GM21825 (cell line): ENCODE results near the gene SPTBN2.

ENCODE experiments used
- ATAC-seq: cut with Tn5 transposase; IDR thresholded peaks from one replicate; pipeline ENCODE4 v1.9.1; 2021; ENCODE audit warnings: mild to moderate bottlenecking, moderate library complexity; ENCODE audit not compliant: unreplicated experiment

SPTBN2 gene

DNA sequence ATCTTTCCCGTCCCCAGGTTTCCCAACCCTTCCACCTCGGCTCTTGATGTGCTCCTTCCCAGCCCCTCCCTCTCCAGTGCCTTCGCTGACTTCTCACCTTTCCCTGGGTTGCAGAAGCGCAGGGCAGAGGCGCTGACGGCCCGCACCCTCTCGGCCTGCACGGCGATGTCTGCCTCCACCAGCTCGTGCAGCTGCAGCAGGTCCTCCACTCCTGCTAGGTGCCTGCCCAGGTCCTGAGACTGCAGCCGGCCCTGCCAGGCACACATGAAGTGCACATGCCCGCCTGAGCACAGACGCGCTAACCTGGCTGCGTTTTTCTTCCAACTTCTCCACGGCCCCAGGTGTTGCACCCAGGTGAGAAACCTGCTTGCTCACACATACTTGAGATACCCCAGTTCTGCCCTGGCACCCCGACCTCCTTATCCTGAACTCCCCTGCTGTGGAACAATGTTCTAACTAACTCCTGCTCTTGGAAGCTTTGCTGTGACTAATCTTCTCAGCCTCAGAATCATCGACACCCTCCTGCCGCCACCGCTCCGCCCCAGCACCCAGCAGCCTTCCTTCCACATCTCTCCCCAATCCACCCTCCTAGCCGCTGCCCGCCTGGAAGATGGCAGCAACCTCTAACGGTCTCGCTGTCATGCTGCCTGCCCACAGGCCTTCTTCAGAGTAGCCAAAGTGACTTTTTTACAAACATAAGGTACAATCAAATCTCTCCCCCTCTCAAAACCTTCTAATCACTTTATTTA, 23.3 kb downstream of the SPTBN2 start:
- no peak for ATAC-seq

DNA sequence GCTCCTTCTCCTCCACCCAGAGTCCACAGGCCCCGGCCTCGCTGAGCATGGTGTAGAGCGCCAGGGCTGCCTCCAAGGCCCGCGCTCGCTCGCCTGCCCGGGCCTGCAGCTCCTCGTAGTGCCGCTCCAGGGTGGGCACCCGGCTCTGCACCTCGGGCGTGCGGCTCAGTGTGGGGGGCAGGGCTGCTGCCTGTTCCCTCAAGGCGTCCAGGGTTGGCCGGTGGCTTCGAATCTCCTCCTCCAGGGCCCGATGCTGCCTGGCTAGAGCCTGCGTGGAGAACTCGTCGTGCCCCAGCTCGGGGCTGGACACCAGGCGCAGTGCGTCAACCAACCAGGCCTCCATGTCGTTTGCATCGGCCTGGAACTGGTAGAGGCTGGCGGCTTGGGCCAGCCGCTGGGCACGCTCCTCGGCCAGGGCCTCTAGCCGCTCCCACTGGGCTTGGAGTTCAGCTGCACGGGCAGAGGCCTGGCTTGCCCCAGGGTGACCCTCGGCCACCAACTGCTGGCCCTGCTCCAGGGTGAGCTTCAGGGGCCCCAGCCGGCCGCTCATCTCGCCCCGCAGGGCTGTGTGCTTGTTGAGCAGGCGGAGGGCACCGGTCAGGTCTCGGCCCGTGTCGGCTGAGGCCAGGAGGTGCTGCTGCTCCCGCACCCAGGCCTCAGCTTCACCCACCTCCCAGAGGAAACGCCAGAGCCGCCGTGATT, 24.2 kb downstream of the SPTBN2 start:
- ATAC-seq: no peak

DNA sequence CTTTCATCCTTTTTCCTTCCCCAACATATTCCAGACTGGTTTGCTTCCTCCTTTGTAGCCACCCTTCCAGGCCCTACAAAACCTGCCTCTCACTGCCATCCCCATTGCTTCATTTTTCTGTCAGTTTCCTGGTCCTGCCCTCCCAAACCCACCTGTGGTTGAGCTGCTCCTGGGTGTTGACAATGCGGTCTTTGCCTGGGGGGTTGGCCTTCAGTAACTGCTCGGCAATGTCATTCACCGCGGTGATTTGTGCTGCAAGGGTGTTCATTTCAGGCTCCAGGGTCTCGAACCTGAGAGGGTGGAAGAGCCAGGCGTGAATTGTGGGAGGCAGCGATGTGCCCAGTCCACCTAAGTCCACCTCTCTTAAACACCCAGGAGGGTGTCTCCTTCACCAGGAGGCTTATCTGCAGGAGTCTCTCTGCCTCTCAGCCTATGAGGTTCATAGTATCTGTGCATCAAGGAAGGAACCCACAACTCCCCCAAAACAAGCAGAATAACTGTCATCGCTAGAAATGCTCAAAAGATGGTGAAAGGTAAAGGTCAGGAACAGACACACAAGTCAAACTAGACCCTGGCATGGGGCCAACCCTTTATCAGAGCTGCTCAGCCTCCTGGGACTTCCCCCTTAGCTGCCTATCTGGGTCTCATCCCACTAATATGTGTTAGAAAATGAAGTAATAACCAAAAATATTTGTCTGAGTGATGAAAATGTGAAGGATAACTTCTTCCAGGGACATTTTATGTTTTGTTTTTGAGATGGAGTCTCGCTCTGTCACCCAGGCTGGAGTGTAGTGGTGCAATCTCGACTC, 27.4 kb downstream of the SPTBN2 start:
- ATAC-seq: no peak

DNA sequence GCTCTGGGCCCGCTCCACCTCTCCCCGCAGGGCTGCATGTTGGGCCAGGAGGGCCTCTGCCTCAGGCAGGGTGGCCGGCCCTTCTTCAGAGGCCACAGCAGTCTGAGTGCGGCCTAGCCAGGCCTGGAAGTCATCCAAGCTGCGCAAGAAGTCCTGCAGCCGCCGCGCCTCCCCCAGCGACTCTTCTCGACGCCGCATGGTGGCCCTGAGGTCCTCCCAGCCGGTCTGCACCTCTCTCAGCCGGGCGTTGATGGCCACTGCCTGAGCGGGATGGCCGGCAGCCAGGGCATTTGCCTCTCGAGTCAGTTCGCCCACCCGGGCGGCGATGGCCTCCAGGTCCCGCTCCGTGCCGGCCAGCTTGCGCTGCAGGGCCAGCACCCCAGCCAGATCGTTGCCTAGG, 28.3 kb downstream of the SPTBN2 start:
- no peak for ATAC-seq

DNA sequence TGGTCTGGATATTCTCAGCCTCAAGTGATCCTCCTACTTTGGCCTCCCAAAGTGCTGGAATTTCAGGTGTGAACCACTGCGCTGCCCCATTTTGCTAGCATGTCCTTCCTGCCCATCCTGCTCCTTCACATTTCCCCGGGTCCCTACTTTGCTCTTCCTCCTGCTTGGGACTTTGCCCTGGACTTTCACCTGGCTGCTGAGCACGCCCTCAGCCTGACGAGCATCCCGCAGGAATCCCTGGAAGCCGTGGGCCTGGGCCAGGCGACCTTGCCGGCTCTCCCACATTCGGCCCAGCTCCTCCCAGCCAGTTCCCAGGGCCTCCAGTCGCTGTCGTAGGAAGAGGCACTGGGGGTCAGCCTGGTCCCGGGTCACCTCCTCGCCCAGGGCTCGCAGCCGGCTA, 28.7 kb downstream of the SPTBN2 start:
- no peak for ATAC-seq

DNA sequence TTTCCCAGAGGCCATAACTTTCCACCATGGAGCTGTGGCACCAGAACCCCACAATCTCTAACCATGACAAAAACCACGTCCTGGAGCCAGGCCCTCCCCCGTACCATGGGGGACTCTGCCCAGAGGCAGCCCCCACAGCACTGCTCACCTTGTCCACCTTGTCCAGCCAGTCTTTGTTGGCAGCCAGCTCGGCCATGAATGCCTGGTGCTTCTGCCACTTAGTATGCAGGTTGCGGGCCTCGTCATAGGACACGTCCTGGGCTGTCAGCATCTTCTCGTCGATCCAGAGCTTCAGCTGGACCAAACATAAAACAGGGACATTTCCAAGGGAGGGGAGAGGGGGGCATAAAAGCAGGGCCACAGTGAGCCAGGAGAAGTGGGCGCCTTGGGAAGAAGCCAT, 30.5 kb downstream of the SPTBN2 start:
- ATAC-seq: no peak

DNA sequence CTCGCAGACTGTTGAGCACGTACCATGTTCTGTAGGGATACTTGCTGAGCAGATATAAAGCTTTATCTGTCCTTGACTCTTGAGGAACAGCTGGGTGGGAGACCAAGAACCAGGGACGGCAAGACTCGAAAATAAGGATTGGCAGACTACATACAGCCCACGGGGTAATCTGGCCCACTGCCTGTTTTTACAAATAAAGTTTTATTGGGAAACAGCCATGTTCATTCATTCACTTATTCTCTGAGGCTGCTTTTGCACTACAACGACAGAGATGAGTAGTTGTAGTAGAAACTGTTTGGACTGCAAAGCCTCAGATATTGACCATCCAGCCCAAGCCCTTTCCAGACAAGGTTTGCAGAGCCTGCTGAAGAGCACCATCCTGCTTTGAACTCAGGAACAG, 31.0 kb downstream of the SPTBN2 start:
- no peak for ATAC-seq

DNA sequence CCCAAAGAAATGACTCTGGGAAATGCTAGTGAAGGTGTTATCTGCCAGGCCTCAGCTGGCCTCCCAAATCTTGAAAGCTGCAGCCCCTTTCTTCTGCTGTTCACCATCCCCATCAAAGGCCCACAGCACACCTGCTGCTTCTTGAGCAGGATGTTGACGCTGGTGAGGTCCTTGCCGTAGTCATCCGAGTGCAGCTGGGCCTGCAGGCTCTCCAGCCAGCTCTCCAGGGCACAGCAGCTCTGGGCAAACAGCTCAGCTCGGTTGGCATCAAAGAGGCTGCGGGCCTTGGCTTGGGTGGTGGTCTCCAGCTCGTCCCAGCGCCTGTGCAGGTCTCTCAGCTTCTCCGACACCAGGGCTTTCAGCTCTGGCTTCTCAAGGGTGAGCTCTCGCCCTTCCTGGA, 32.9 kb downstream of the SPTBN2 start:
- ATAC-seq: no peak

DNA sequence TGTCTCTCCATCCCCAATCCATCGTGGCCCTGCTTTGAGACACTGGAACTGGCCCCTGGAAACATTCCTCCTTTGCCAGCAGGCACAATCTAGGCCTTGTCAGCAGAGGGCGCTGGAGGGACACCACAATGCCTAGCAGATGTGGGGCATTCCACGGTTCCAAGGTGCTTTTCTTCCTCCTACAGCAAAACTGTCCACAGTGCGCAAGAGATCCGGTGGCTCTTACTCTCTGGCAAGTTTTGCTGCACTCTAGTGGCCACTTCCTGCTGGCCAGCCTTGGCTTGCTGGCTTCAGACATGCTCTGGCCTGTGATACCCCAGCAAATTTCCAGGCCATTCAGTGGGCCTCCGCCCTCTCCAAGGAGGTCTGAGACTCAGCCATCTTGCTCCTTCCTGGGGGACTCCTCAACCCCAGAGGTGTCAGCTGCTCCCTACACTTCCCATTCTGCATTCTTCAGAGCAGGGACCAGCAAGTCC, 34.2 kb downstream of the SPTBN2 start:
- peak; percentile 71 for ATAC-seq

DNA sequence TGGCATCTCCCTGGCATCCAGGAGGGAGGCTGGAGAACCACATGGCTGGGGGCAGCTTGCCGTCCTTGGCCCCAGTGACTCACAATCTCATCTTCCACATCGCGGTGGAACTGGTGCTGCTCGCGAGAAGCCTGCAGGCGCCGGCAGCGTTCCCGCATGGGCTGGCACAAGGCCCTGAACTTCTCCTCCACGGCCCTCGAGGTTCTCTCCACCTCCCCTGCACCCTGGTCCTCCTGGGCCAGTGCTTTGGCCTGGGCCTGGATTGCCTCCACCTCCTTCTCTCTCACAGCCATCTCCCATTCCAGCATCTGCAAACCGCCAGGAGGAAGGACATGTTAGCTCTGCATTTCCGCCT, 35.0 kb downstream of the SPTBN2 start:
- ATAC-seq: no peak

DNA sequence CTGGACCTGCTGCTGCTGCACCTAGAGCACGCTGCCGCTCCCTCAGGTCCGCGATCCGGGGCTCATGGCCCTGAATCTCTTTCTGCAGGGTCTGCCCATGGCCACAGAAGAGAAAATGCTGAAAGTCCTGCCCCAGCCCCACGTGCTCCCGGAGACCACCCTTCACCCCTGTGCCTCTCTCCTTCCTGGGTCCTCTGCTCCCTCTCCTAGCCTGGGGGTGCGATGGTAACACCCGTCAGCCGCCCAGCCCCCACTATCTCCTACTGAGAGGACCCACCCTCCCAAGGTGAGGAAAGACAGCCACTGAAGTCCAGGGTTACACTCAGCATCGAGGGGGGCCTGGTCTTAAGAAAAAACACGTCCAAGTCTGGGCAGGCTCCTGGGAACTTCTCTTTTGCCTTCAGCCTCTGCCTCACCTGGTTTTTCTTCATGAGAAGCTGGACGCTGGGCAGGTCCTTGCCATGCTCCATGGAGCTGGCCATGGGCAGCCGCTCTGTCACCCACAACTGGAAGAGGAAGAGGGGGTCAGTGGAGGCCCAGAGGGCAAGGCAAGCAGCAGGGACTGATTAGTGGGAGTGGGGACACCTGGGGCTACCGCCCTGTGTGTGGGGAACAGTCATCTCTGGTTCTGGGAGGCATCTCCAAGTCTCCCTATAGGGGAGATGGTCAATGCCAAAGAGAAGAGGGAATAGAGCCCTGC, 35.5 kb downstream of the SPTBN2 start:
- ATAC-seq: no peak

DNA sequence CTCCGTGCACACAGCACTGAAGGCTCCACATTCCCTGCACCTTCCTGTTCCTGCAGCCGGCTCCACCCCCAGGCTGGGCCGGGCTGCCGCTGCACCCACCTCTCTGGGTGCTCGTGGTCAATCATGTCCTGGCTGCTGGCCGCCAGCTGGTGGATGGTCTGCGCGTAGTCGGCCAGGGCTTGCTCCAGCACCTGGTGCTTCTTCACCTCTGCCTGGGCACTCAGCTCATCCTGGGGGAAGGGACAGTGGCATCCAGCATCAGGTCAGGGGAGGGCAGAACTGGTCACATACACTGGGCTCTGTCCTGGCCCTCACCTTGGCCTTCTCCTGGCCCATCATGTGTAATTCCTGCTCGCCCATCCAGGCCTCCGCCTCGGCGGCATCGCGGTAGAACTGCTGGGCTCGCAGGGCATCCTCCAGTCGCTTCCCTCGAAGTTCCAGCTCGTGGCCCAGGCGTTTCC, 36.1 kb downstream of the SPTBN2 start:
- ATAC-seq: no peak

DNA sequence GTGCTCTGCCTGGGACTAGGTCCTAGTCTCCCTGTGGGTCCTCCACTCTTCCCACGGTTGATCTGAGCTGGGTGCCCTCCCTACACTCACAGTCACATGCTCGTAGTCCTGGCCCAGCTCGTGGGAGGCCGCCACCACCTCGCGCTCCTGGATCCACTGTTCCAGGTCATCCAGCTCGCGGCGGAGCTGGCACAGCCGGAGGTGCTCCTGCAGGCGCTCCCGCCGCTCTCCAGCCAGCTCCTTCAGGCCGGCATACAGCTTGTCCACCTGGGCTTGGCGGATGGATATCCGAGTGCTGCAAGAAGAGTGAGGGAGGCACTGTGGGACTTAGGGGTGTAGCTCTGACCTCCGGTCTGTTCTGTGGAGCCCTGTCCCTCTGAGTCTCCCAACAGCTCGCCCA, 36.6 kb downstream of the SPTBN2 start:
- ATAC-seq: no peak

DNA sequence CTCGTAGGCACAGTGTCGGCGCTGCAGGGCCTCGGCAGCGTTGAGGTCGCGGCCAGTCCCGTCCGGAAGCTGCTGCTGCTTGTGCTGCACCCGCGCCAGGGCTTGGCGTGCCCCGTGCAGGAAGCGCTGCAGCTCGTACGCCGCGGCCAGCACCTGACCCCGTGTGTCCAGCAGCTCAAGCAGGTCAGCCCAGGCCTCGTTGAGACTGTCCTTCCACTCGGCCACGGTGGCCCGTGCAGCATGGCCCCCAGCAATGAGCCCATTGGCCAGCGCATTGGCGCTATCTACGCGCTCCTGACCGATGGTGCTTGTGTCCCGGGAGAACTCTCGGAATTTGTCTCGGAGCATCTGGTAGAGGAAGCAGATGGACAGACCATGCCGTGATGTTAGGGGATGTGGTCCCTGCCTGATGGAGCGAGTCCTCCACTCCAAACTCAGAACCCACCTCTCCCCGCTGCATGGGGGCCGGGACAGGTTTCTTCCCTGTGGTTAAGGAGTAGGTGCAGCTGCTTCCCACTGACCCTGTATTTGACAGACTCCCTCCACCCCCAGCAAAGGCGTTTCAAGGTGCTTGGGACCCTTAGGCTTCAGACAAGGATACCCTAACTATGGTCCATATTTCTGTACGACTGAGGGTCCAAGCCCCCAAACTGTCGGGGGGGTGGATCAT, 37.6 kb downstream of the SPTBN2 start:
- ATAC-seq: no peak

DNA sequence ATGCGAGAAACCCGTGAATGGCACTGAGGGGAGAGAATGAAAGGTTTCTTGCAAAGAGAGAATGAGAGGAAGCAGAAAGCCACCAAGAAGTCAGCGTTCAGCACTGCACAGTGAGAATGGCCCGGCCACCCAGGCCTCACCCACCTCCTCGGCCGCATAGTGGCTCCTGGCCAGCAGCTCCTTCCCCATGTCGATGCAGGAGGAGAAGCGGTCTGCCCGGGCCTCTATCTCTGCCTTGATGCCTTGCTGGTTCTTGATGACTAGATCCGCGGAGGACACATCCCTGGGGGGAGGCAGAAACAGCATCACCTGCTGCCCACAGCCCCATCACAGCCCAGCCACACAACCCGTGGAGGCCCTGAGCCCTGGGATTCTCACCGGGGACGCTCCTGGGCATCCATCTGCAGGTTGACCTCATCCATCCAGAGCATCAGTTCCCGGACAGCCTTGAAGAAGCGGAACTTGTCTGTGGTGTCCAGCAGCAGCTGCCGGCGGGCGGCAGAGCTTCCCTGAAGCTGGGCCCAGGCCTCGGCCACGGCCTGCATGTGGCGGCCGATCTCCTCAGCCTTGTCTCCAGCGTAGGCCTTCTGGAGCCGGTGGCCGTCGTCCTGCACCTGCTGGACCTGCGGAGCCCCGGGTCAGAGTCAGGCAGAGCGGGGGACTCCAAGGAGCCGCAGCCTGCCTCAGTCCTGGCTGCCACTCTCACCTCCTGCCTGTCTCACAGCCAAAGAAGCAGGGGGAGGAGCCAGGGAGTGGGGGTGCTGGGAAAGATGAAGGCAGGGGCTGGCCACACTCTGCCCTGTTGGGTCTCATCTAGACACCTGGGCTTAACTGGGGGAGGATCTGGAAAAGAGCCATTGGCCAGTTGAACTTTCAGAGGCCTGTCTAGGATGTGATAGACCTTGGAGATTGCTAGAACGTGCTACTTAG, 39.1 kb downstream of the SPTBN2 start:
- no peak for ATAC-seq

DNA sequence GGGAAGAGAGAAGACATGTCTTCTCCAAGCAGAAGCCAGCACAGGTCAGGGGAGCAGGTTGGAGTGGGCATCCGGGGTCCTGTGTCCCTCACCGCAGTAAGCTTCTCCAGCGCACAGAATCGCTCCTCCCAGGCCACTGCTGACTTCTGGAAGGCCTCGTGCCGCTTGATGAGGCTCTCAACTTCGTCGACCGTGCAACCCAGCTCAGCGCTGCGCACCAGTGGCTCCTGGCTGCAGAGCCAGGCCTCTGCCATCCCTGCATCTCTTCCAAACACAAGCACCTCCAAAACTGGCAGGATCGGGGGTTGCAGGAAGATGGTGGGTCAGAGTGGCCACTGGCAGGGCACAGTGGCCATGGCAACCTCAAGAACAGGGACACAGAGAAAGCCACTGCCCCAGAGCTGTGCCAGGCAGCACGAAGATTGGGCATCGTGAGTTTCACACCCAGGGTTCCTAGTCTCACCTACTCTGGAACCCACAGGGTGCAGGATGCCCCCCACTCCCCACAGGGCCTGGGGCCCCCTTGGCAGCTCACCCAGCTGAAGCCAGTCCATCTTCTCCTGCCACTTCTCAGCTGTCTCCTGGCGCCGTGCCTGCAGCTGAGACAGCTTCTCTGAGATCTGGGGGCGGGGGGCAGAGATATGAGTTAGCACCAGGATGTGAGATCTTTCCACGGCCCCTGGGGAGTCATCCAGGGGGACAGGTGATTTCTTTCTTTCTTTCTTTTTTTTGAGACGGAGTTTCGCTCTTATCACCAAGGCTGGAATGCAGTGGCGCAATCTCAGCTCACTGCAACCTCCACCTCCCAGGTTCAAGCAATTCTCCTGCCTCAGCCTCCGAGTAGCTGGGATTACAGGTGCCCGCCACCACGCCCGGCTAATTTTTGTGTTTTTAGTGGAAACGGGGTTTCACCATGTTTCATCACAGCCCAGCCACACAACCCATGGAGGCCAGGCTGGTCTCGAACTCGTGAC, 40.2 kb downstream of the SPTBN2 start:
- no peak for ATAC-seq

DNA sequence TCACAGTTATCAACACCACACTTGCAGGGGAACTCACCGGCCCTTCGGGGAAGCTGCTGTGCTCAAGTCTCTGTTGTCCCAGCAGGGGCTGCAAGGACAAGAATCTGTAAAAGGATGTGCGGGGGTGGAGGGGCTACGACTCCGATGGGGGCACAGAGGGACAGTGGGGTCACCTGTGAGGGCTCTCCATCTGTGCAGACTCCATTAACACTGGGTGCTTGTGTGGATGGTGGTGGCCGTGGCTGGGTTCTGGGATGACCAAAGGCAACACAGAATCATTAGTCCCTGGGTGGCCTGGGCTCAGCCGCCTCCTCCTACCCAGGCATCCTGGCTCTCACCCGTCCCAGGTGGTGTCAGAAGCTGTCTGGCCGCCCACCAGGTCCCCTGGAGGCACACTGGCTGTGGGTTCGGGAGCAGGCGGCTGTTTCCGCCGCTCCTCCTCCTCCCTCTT, 41.2 kb downstream of the SPTBN2 start:
- ATAC-seq: no peak
